ENCODE data around the gene SIK3. TPM values are rescaled to one million over a fixed set of nuclear protein-coding genes. Genes with fewer than 3 reads are reported as not detected.

The SIK3 gene
- total RNA-seq, 1 experiment from 2014 or later = 31.4 TPM

DNA sequence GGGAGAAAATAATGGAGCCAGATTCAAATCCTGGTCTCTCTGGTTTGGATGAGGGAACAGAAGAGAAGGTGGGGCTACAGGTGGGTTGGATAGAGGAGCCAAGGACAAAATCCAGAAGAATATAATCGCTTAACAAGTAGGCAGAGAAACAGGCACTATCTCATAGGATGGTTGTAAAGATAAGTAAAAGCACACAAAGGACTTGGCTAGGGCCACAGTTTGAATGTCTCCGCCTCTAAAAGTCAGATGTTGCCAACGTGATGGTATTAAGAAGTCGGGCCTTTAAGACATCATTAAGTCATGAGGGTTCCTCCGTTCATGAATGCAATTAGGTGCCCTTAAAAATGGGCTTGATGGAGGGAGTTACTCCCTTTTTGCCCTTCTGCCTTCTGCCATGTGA, 42.8 kb downstream of the SIK3 start:
- H3K36me3 Mint-ChIP-seq (ENCODE audit: insufficient read depth in 1 of 3, low read depth in 3 of 3) = no peaks in the 10 kb centered on the region
- H2BK5ac ChIP-seq (ENCODE audit: insufficient read length, low read length) = no peak overlapping the region
- no peak overlapping the region for H3K14ac ChIP-seq (ENCODE audit: insufficient read depth, low read length)
- no peaks in the 10 kb centered on the region for H4K20me1 ChIP-seq (ENCODE audit: control insufficient read depth, insufficient read depth, insufficient read length)
- H3K27ac ChIP-seq (ENCODE audit: insufficient read length, low read depth, low read length) = no peak overlapping the region
- H3K4me2 ChIP-seq (ENCODE audit: insufficient read depth, insufficient read length, low read length) = no peak overlapping the region
- no peak overlapping the region for H3K4me3 Mint-ChIP-seq
- H3K79me2 ChIP-seq (ENCODE audit: insufficient read depth, low read length) = peaks cover 1% of the 10 kb centered on the region; the same call in 1 of the 2 replicates
- H3K27me3 Mint-ChIP-seq (ENCODE audit: low read depth) = no peaks in the 10 kb centered on the region
- no peak overlapping the region for H2BK15ac ChIP-seq (ENCODE audit: low read depth, low read length)
- no peak for DNase-seq
- no peak overlapping the region for H4K8ac ChIP-seq (replicated peaks; ENCODE audit: insufficient read length, low read depth, low read length)
- no peak overlapping the region for H2BK20ac ChIP-seq (ENCODE audit: low read depth, low read length, poor library complexity, severe bottlenecking)
- H3K18ac ChIP-seq (ENCODE audit: insufficient read length, low read depth, low read length) = no peak overlapping the region
- H3K23me2 ChIP-seq (ENCODE audit: insufficient read length, low read depth, low read length, poor library complexity, severe bottlenecking) = no peaks in the 10 kb centered on the region
- H3K27me3 ChIP-seq (ENCODE audit: insufficient read depth, low read length) = no peaks in the 10 kb centered on the region
- H2BK12ac ChIP-seq (ENCODE audit: insufficient read length, low read depth, low read length) = no peak overlapping the region
- H3K9me3 ChIP-seq (ENCODE audit: control insufficient read depth, low read depth, low read length) = no peaks in the 10 kb centered on the region
- no peak overlapping the region for H4K5ac ChIP-seq (ENCODE audit: insufficient read length, low read depth, low read length)
- no peak overlapping the region for H2AFZ ChIP-seq (ENCODE audit: low read length)
- H3K23ac ChIP-seq (ENCODE audit: insufficient read length, low read depth, low read length) = no peak overlapping the region
- H2AK5ac ChIP-seq (ENCODE audit: insufficient read length, low read length) = no peak overlapping the region
- H4K91ac ChIP-seq (ENCODE audit: insufficient read length, low read depth, low read length) = no peak overlapping the region
- H3K4me1 Mint-ChIP-seq = peaks cover 21% of the 10 kb centered on the region in 2 experiments
- H3T11ph ChIP-seq (ENCODE audit: low read length) = no peak overlapping the region
- H3K4me1 ChIP-seq (ENCODE audit: insufficient read depth, low read length) = peaks cover 3% of the 10 kb centered on the region; the same call in 1 of the 2 replicates
- no peaks in the 10 kb centered on the region for H3K9me3 Mint-ChIP-seq
- no peak overlapping the region for H2BK120ac ChIP-seq (ENCODE audit: low read depth, low read length, poor library complexity, severe bottlenecking)
- no peak overlapping the region for H3K9ac ChIP-seq (ENCODE audit: extremely low read depth, insufficient read length, low read length)
- no peak overlapping the region for H3K4ac ChIP-seq (ENCODE audit: low read depth, low read length)
- TF ChIP-seq, protein P1, sequence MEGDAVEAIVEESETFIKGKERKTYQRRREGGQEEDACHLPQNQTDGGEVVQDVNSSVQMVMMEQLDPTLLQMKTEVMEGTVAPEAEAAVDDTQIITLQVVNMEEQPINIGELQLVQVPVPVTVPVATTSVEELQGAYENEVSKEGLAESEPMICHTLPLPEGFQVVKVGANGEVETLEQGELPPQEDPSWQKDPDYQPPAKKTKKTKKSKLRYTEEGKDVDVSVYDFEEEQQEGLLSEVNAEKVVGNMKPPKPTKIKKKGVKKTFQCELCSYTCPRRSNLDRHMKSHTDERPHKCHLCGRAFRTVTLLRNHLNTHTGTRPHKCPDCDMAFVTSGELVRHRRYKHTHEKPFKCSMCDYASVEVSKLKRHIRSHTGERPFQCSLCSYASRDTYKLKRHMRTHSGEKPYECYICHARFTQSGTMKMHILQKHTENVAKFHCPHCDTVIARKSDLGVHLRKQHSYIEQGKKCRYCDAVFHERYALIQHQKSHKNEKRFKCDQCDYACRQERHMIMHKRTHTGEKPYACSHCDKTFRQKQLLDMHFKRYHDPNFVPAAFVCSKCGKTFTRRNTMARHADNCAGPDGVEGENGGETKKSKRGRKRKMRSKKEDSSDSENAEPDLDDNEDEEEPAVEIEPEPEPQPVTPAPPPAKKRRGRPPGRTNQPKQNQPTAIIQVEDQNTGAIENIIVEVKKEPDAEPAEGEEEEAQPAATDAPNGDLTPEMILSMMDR (conservative IDR thresholded peaks at IDR 0.05) = no peak
- H3K79me1 ChIP-seq (ENCODE audit: insufficient read depth, low read depth, low read length, poor library complexity, severe bottlenecking) = no peaks in the 10 kb centered on the region
- no CpG with 5 or more reads among the region's 5 CpGs for WGBS (ENCODE audit: extremely low coverage, insufficient read length, low lambda C conversion rate)
- H3K27ac Mint-ChIP-seq = no peak overlapping the region; a peak in 1 of 7 replicates
- H3K56ac ChIP-seq (ENCODE audit: insufficient read length, low read depth, low read length) = no peak overlapping the region
